Right lobe of liver (tissue), 4 donors: Measurements from ENCODE around the gene SLC16A10.

Experiments used
- POLR2A ChIP-seq: fragments of 450-650 bp; IDR thresholded peaks from one replicate; pipeline ENCODE4 v1.6.1; 2017; ENCODE audit warnings: antibody characterized with exemption, mild to moderate bottlenecking
- TF ChIP-seq, protein P1 (sequence below), 4 donors: fragments of 200-600 bp in 3 of 4; fragments of 450-650 bp in 1 of 4; IDR thresholded peaks; one replicate each; pipeline versions ENCODE4 v1.5.1 to v1.8.0; 2016 to 2022; ENCODE audit warnings: antibody characterized with exemption in 4 of 4, mild to moderate bottlenecking in 2 of 4
- donor health status: DM: no; HTN: no; CAD: no.
- donor health status: DM: no; HTN: no; CAD: no.
- donor health status: DM: no; HTN: yes; CAD: no.

GRCh38 chr6:111212625-111213024 is 125.3 kb downstream of the SLC16A10 start:
- TF ChIP-seq, protein P1, sequence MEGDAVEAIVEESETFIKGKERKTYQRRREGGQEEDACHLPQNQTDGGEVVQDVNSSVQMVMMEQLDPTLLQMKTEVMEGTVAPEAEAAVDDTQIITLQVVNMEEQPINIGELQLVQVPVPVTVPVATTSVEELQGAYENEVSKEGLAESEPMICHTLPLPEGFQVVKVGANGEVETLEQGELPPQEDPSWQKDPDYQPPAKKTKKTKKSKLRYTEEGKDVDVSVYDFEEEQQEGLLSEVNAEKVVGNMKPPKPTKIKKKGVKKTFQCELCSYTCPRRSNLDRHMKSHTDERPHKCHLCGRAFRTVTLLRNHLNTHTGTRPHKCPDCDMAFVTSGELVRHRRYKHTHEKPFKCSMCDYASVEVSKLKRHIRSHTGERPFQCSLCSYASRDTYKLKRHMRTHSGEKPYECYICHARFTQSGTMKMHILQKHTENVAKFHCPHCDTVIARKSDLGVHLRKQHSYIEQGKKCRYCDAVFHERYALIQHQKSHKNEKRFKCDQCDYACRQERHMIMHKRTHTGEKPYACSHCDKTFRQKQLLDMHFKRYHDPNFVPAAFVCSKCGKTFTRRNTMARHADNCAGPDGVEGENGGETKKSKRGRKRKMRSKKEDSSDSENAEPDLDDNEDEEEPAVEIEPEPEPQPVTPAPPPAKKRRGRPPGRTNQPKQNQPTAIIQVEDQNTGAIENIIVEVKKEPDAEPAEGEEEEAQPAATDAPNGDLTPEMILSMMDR (IDR thresholded peaks at IDR 0.05), result no peak
- TF ChIP-seq POLR2A, result no peak
